GM04504 (cell line): ENCODE data around the gene PTAR1.
A peak's percentile ranks its signal among the peaks of the same experiment; 100 is the strongest.

Source experiments
- DNase-seq: peaks from one replicate; pipeline ENCODE4 v3.0.0-alpha.2; 2012; ENCODE audit warnings: low read depth

The PTAR1 gene

GRCh38 chr9:69750085-69750484 lies 9.7 kb downstream of the PTAR1 start:
- DNase-seq, result no peak

- DNase-seq, result no peak
Observed at GRCh38 chr9:69748304-69748703, 11.5 kb downstream of the PTAR1 start.

- no peak for DNase-seq
Observed at GRCh38 chr9:69746859-69747560, 12.8 kb downstream of the PTAR1 start.

- DNase-seq, result no peak
Observed at GRCh38 chr9:69745716-69746437, 13.9 kb downstream of the PTAR1 start.

- no peak for DNase-seq
Observed at GRCh38 chr9:69744688-69745380, 15.0 kb downstream of the PTAR1 start.

- DNase-seq, result no peak
Observed at GRCh38 chr9:69743930-69744329, 15.9 kb downstream of the PTAR1 start.

- DNase-seq, result no peak
Observed at GRCh38 chr9:69740872-69741505, 18.8 kb downstream of the PTAR1 start.

- DNase-seq, result no peak
Observed at GRCh38 chr9:69731348-69731747, 28.5 kb downstream of the PTAR1 start.

- DNase-seq, result no peak
Observed at GRCh38 chr9:69719983-69720382, 39.8 kb downstream of the PTAR1 start.

- DNase-seq, result no peak
Observed at GRCh38 chr9:69719367-69719766, 40.4 kb downstream of the PTAR1 start.

- no peak for DNase-seq
Observed at GRCh38 chr9:69718218-69718617, 41.6 kb downstream of the PTAR1 start.

- no peak for DNase-seq
Observed at GRCh38 chr9:69715825-69716224, 44.0 kb downstream of the PTAR1 start.

GRCh38 chr9:69715096-69715495 lies 44.7 kb downstream of the PTAR1 start:
- DNase-seq, result no peak

GRCh38 chr9:69697475-69697874 lies 62.3 kb downstream of the PTAR1 start:
- DNase-seq, result no peak

- DNase-seq, result no peak
Observed at GRCh38 chr9:69696802-69697201, 63.0 kb downstream of the PTAR1 start.

GRCh38 chr9:69689991-69690538 lies 69.7 kb downstream of the PTAR1 start:
- DNase-seq, result no peak

- DNase-seq, result no peak
Observed at GRCh38 chr9:69683927-69684326, 75.9 kb downstream of the PTAR1 start.

GRCh38 chr9:69678843-69679538 lies 80.8 kb downstream of the PTAR1 start:
- DNase-seq, result no peak

GRCh38 chr9:69677931-69678330 lies 81.9 kb downstream of the PTAR1 start:
- DNase-seq, result no peak

- no peak for DNase-seq
Observed at GRCh38 chr9:69675563-69675962, 84.2 kb downstream of the PTAR1 start.

- peak; percentile 61 for DNase-seq
Observed at GRCh38 chr9:69674716-69675438, 84.9 kb downstream of the PTAR1 start.
